OCI-LY7 (cell line): ENCODE results near the gene SELENOK.

Experiments
- CTCF ChIP-seq: fragments of 200-600 bp; sonication (generic); conservative IDR thresholded peaks from 2 replicates; pipeline ENCODE4 v1.5.1; 2014; ENCODE audit warnings: mild to moderate bottlenecking, antibody characterized with exemption, low read length, moderate library complexity, mixed read lengths
- EZH2phosphoT487 ChIP-seq: fragments of 200-600 bp; sonication (generic); IDR thresholded peaks from 2 replicates; pipeline ENCODE4 v1.6.1; 2018; ENCODE audit warnings: low read depth, borderline replicate concordance, mild to moderate bottlenecking, mixed run types, antibody characterized with exemption, low read length, moderate library complexity, mixed read lengths

GRCh38 chr3:53890726-53891475 lies 758 bp downstream of the SELENOK start:
- TF ChIP-seq CTCF (no peak), EZH2phosphoT487 (no peak)
